ENCODE results near the gene CRYBG1.

- no peak for TF ChIP-seq POLR2AphosphoS5 (IDR thresholded peaks at IDR 0.05; ENCODE audit: low read depth, low read length)
- no peak for TF ChIP-seq SIN3A (IDR thresholded peaks at IDR 0.05; ENCODE audit: borderline replicate concordance, insufficient read depth, low read length)
- TF ChIP-seq TAF1 (IDR thresholded peaks at IDR 0.05; ENCODE audit: borderline replicate concordance, insufficient read depth, low read length): no peak
These were observed 129.9 kb downstream of the CRYBG1 start for GRCh38 chr6:106490436-106490835.
